ENCODE results near the gene KCNK15.
"Not testable (repeated sequence)": the region's sequence is repeated elsewhere in the genome, so short reads cannot be mapped to it uniquely, and the experiment has no call there.

KCNK15 gene

DNA sequence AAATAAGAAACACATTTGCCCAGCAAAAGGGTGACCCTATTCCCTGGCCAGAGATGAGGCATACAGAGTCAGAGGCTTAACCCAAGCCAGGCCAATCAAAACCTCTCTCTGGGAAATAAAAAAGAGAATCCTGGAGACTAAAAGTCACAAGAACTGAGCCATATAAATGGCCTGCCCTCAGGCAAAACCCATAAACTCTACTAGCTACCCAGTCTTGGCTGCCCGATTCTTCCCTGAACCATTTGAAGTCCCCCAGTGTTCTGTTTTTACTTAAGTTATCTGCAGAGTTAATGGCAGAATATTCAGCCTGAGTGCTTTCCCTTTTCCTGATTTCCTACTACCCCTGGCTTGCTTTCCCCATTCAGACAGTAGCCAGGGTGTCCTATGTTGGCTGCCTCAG is 13.9 kb downstream of the KCNK15 start:
- no peak for DNase-seq

DNA sequence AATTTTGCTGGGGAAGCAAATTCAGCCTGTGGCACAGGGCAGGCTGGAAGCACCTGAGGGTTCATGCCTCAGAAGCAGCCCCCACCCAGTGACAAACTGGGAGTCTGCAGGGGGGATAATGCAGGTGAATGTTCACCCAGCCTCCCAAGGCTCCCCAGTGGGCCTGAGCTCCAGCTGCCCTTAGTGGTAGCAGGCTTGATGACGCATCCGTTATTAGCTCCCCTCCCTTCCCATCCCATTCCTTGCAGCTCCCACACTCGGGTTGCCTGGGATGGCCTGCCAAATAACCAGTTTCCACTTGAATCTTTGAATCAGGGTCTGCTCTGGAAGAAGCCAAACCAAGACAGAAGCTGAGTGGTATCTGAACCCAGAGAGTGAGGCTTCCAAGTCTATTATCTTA is 15.8 kb downstream of the KCNK15 start:
- no peak for DNase-seq

DNA sequence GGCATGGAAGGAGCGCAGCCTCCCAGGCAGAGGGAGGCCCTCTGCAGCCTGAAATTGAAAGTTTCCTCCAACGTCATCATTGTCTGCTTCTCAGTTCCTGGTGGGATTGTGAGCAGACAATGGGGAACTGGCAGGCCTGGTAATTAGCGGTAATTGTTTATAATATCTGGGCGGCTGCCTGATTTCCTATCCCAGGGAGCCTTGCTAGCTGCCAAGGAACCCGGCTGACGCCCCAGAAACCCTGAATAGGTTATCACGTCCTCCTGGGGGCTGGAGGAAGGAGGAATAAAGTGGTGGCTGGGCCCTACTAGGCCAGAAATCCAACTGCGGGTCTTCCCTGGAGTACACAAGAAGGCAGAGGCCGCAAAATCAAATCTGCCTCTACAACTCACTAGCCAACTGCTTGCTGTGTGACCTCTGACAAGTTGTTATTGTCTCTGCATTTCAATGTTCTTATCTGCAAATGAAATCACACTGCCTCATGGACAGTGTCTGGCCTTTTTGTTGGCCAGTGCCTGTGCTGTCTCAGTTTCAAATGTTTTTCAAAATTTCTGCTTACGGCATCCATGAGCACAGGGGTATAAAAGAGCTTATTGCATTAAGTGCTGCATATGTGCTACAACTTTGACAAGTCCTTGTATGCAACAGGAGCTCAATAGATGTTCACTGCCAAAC is 16.9 kb downstream of the KCNK15 start:
- no peak for DNase-seq

DNA sequence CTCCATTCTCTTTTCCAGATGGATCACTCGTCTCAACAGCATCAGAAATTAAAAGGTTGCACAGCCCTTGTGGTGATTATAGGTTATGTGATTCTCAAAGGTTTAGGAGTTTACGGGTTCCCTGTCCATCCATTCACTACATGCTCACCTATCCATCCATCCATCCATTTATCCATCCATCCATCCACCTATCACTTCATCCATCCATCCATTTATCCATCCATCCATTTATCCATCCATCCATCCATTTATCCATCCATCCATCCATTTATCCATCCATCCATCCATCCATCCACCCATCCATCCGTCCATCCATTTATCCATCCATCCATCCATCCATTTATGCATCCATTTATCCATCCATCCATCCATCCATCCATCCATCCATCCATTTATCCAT is 18.1 kb downstream of the KCNK15 start:
- DNase-seq, result not testable (repeated sequence)

DNA sequence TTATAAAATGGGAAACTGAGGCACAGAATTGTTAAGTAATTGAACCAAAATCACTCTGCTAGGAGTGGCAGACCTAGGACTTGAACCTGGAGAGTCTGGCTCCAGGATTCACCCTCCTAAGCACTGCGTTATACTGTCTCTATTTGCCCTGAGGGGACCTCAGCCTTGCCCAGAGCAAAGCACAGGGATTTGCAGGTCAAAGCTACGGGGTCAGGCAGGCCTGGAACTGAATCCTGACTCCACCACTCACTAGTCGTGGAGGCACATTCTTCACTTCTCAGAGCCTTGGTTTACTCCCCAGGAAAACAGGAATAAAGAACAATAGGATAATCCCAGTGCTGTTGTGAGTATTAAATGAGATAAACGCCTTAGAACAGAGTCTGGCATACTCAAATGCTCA is 19.4 kb downstream of the KCNK15 start:
- DNase-seq, result no peak

DNA sequence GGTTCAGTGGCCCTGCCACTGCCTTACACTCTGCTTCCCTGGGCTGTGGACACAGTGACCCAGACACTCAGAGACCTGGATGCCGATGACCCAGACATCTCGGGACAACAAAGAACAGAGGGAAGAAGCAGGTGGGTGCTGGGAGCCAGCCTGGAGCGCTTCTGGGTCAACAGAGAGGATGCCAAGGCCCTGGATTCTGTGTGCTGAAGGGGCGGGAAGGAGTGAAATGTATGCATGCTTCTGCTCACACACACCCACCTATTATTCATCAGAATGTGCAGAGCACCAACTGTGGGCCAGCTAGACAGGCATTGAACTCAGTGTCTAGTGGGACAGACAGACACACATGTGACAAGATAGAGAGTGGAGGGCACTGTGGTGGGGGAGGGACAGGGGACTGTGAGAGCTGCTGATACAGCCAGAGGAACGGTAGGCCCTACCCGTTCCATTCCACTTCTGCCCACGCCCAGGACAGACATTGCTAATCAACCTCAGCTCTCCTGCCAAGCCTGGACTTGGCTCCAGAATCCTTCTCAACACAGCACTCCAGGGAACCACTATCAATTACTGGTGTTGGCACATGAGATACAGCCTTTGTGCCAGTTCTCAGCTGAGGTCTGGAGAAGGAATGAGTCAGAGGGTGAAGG is 20.2 kb downstream of the KCNK15 start:
- DNase-seq, result no peak

DNA sequence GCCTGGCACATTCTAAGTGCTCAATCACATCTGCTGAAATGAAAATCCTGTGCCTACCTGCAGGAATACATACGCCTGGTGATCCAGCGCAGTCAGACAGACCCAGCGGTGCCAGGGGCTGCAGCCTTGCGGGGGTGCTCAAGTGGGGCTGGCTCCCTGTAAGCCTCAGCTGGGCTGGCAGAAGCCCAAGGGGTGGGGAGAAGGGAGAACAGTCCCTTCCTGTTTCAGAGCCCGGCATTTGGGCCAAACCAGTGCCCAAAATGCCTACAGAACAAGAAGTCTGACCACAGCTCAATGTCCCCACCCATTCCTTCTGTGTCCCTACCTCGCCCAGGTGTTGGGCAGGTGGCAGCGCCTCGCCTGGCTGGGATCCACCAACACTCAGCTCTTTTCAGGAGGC is 22.6 kb downstream of the KCNK15 start:
- no peak for DNase-seq

DNA sequence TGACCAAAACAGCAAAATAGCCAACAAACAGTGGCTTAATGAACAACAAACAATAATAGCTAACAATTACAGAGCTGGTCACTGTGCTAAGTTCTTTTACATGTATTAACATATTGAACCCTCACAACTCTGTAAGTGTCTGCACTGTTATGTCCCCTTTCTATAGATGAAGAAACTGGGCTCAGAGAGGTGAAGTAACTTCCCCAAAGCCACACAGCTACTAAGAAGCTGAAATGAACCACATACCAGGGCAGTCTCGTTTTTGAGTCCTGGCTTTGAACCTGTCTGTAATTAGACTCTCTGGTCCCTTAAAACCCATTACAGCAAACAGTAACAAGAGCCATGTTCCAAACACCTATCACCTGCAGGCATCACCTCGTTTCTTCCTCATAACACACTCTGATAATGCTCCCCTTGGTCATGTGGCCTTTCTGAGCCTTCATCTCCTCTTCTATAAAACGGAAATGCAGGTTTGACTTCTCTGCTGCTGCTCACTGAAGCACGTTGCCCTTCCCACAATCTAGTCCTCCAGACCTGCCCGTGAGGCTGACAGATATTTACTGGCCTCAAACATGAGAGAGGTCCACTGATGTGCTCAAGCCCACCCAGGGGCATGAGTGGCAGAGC is 23.3 kb downstream of the KCNK15 start:
- no peak for DNase-seq

DNA sequence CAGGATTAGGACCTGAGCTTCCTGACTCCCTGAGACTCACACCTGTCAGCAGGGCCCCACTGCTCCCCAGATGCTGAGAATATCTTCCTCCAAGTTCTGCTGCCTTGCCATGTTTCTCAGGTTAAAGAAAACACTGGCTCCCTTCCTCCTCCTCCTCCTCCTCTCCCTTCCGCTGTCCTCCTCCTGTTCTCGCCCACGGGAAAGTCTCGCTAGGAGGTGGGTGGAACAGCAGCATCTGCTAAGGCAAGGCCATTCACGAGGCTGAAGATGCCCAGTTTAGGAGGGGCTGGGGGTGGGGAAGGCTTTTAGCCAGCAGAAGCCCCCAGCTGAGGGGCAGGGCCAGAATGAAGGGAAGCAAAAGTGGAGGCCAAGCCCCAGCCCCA is 23.8 kb downstream of the KCNK15 start:
- DNase-seq, result no peak

DNA sequence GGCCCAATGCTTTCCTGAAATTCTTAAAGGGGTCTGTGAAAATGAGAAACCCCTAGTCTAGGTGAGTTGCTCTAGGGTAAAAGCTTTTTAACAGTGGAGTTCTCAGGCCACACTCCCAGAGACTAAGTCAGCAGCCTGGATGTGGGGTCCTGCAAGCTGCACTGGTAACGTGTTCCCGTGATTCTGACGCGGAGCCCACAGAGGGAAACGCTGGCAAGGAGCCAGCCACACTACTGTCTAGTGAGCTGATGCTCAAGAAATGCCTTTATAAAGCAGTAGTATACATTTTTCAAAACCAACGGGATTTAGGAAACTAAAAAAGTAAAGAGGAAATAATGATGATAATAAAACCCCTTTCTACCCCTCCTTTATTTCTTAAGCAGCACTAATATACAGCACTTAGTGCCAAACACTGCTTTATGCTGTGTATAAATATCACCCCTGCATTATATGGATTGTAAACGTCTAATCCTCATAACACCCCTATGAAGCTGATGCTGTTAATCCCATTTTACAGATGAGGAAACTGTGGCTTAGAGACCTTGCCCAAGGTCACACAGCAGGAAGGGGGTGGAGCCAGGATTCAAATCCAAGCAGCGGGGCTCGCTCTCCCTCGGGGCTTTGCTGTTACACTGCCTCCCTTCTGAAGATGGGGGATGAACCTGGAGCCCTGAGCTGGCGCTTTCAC is 25.0 kb downstream of the KCNK15 start:
- no peak for DNase-seq

DNA sequence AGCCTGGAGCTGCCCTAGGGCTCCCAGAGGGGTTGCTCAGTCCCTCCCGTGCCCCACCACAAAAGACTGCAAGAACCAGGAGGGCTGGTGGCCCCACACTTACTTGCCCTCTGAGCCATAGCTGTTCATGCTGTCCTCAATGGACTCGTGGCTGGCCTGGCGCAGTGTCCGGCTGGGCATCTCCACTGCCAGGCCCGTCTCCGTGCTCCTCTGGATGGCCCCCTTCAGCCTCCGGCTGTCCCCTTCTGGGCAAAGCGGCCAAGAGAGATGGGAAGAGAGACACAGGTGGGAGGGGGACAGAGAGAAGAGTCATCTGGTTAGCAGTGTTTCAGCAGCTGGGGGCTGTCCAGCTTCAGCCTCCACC is 25.5 kb downstream of the KCNK15 start:
- no peak for DNase-seq

DNA sequence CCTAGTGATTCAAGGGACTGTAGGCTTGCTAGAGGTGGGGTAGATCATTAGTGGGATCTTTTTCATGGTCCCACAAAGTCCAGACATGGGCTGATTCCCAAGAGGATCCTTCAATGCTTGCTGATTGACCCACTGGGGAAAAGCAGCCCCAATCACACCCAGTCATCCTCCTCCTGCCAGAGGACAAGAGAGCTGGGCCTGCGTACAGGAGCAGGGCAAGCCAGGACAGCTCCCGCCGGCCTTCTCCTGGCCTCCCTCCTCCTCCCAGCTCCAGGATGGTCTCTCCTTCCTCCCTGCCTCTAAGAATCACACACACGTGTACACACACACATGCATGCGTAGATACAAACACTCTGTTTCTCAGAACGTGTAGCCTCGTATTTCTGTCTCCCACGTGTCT is 27.0 kb downstream of the KCNK15 start:
- DNase-seq, result no peak

DNA sequence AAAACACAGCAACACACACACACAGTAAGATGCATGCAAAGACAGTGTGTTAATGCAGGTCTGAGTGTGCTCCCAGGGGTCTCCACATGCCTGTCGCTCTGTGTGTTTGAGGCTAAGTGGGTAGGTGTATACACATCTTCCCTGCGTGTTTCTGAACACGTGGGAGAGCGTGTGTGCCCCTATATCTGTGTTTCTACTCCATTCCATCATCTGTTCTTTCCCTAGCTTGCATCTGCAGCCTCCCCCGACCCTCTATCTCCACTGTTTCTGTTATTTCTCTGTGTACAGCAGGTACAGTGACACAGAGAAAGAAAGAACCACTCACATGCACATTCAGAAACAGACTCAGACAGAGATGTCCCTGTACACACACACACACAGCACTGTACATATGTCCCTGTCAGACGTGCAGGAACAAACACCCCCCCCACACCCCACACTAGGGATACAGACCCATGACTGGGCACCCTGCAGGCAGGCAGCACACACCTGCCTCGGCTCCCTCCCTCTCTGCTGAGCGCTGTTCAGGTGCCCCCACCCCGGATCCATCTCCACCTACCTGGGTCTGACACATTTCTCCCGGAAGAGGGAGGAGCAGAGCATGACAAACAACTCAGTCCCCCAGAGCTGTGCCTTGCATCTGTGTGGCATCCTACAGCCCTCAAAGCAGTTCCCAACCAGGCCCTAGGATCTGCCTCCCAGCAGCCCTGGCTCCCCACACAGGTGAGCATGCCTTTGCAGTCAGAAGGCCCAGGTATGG is 27.6 kb downstream of the KCNK15 start:
- no peak for DNase-seq

DNA sequence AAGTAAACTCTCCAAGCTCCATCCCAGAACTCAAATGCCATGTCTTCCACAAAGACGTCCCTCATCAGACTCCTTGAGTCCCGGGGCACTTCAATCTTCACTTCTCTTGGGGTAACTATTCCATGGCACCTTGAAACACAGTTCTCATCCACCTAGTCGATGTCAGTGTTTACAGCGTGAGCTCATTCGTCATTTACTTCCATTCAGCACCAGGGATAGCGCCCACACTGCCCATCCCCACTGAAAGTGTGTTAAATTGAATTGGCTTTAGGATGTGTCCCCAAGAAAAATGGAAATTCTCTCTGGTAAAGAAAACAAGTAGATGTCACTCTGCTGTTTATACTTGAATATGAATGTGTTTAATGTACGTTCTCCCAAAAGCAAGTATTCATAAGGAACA is 31.3 kb downstream of the KCNK15 start:
- DNase-seq, result no peak

DNA sequence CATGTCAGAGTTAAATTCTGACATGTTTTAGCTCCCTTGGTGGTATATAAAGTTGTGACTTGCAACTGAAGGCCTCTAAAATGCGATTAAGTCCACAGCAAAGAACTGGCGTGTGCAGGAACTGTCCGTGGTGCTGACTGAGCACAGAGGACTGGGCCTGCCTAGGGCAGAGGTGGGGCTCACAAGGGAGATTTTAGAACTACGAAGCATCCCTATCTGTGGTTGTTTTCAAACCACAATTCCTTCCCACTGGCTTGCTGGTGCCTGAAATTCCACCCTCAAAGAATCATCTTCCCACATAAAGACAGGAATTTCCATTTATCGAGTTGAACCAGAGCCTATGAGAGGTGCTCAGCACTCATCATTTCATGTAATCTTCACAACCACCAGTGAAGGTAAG is 34.6 kb downstream of the KCNK15 start:
- no peak for DNase-seq

DNA sequence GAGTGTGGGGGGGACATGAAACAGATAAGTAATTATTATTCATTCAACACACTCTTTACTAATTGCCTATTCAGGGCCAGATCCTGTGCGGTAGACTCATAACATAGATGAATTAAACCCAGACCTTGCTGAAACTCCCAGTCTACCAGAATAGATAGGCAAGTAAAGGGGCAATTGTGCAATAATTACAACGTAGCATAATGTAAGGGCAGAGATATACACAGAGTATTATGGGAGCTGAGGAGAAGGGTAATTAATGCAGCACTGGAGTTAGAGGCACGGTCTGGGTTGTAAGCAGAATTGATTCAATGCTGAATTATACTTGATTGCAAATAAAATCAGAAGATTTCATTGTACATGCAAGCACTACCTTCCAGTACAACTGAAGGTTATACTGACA is 35.5 kb downstream of the KCNK15 start:
- DNase-seq, result no peak

DNA sequence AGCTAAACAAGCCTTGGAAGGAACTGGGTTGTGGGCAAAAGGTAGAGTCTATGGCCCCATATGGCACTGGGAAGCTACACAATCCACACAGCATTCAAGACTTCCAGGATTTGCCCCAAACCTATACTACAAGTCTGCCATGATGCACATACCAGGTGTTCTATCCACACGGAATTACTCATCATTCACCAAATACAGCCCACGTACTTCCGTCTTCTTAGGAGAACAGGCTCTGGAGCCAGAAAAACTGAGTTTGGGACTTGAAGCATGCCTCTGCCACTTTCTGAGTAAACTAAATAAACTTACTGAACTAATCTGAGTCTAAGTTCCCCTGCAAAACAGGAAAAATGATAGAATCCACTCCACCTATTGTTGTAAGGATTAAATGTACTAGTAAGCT is 36.1 kb downstream of the KCNK15 start:
- DNase-seq, result no peak

DNA sequence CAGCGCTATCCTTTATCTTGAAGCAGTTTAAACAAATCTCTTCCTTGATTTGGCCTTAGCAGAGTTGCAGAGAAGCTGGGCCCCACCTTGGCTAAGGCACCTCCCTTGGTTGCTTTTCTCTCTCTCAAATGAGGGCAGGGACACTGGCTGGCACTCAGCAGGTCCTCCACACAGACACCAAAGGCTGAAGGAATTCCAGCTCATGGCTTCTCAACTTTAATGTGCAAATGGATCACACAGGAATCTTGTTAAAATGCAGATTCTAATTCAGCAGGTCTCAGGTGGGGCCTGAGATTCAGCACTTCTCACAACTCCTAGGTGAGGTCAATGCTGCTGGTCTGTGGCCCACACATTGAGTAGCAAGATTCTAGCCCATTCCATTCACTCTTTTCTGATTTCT is 39.0 kb downstream of the KCNK15 start:
- DNase-seq, result no peak

DNA sequence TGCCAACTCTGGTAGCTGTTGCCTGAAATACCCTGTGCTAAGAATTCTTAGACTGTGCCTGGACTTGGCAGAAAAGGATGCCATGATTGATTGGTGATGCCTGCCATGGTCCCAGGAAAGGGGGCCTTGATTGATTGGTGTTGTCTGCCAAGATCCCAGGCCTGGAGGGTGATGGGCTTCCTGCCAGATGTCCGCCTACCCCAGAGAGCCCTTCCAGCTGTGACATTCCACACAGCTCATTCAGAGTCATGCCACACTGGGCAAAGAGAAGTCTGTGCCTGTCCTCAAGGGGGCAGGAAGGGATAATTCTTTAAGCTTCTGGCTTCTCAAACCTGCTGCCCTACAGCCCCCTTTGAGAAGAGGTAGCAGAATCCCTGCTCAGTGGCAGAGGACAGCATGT is 40.1 kb downstream of the KCNK15 start:
- no peak for DNase-seq

DNA sequence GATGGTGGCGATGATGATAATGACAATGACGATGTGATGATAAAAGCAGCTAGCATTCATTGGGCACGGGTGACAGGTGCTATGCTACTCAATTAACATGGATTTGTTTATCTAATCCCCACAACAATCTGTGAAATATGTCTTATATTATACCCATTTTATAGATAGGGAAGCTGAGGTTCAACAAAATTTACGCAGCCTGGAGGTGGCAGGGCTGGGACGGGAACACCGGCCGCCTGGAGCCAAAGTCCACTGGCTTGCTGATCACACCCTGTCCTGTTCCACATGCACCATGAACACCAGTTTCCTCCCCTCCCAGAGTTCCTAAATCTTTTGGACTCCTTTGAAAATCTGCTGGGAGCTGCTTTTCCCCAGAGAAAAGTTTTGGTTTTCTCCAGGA is 41.6 kb downstream of the KCNK15 start:
- no peak for DNase-seq

DNA sequence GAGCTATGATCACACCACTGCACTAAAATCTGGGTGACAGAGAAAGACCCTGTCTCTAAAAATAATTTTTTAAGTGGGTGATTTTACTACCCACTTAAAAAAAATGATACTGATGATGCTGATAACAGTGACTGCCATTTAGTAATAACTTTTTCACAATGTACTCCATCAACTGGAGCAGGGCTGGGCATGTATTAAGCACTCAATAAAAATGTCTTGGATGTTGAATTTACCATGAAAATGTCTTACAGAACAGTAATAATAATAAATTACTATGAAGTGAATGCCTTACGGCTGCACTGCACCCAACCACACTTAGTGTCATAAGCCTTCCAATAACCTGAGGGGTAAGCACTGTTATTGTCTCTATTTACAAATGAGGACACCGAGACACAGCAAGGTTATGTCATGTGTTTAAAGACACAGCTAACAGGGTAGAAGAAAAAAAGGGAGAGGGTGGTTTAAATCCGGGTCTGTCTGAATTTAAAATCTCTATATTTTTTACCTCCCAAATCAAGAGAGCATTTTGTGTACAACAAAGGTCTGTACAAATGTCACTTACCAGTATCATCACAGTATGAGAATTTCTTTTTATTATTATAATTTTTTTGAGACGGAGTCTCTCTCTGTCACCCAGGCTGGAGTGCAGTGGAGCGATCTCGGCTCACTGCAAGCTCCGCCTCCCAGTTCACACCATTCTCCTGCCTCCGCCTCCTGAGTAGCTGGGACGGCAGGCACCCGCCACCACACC is 43.2 kb downstream of the KCNK15 start:
- DNase-seq, result no peak

DNA sequence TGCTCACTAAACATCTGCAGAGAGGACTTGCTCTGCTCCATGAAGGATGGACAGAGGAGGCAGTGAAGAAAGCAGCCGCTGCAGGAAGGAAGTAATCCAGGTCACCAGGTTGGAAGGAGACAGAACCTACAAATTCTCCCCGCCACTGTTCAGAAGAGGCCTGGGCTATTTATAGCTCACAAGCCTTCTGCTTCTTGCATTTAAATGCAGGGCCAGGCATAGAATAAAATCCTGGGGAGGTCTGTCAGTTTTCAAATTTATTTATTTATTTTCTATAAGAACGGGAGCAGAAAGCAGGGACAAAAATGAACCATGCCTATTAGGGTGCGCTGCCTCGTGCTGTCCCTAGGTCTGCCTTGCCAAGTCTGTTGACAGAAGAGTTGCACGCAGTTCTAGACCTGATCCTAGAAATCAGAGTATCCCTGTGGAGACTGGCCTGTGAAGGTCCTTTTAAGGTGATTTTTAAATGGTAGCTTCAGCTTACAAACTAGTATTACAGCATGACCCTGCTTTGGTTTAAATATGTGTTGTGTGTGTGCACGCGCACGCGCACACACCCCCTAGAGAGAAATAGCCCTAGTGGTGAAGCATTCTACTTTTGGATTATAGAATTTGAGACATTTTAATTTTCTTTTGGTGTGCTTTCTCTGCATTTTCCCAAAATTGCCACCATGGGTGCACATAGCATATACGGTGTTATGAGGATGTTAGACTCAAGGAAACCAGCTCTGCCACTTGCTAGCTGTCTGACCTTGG is 45.2 kb downstream of the KCNK15 start:
- DNase-seq, result no peak

Data from activated CD8-positive, alpha-beta memory T cell treated with anti-CD3 and anti-CD28 coated beads, Interleukin-2, amount 50 U/mL, for 4 hours (primary cell).